GM21529 (cell line): ENCODE data around the gene GGCX.
"Not testable (repeated sequence)": the region's sequence is repeated elsewhere in the genome, so short reads cannot be mapped to it uniquely, and the experiment has no call there.

Experiments
- ATAC-seq: cut with Tn5 transposase; IDR thresholded peaks from one replicate; pipeline ENCODE4 v1.9.1; 2021; ENCODE audit not compliant: unreplicated experiment

The GGCX gene

GRCh38 chr2:85561280-85562212 lies at the start of gene GGCX:
Gene GGCX (minus strand): TSS chr2:85561493. CDS start chr2:85561428, 65 bp downstream.
- ATAC-seq, result peak; percentile 88

GRCh38 chr2:85607268-85608215 lies 46.2 kb upstream of the GGCX start:
- ATAC-seq, result no peak

- ATAC-seq, result no peak
These were observed 44.8 kb upstream of the GGCX start for GRCh38 chr2:85606116-85606455.

GRCh38 chr2:85605406-85606115 lies 44.3 kb upstream of the GGCX start:
- ATAC-seq, result no peak

- no peak for ATAC-seq
These were observed 43.5 kb upstream of the GGCX start for GRCh38 chr2:85604568-85605339.

GRCh38 chr2:85604133-85604444 lies 42.8 kb upstream of the GGCX start:
- ATAC-seq, result not testable (repeated sequence)

GRCh38 chr2:85602476-85603234 lies 41.4 kb upstream of the GGCX start, which contains the start of gene TMEM150A:
Gene TMEM150A (minus strand): TSS chr2:85602698. CDS start chr2:85601948, 750 bp downstream.
- ATAC-seq, result peak; percentile 94

- ATAC-seq, result peak; percentile 31
These were observed 40.6 kb upstream of the GGCX start for GRCh38 chr2:85601771-85602475.

GRCh38 chr2:85600951-85601770 lies 39.9 kb upstream of the GGCX start:
- no peak for ATAC-seq

GRCh38 chr2:85600235-85600575 lies 38.9 kb upstream of the GGCX start:
- ATAC-seq, result no peak

GRCh38 chr2:85599468-85600234 lies 38.4 kb upstream of the GGCX start:
- no peak for ATAC-seq

- no peak for ATAC-seq
These were observed 37.5 kb upstream of the GGCX start for GRCh38 chr2:85598594-85599340.

- ATAC-seq, result no peak
These were observed 35.9 kb upstream of the GGCX start for GRCh38 chr2:85597241-85597640.

GRCh38 chr2:85596486-85597143 lies 35.3 kb upstream of the GGCX start:
- ATAC-seq, result no peak

GRCh38 chr2:85596026-85596333 lies 34.7 kb upstream of the GGCX start:
- ATAC-seq, result no peak

GRCh38 chr2:85595301-85596025 lies 34.2 kb upstream of the GGCX start, which contains the start of gene RNF181:
Gene RNF181 (plus strand): TSS chr2:85595745. CDS start chr2:85595764, 19 bp downstream.
- peak; percentile 98 for ATAC-seq
